Endothelial cell of umbilical vein (primary cell): ENCODE measurements around the gene SPSB3.

Source experiments
- EZH2 ChIP-seq: IDR thresholded peaks from 2 replicates; pipeline ENCODE4 v1.6.1; 2012; ENCODE audit warnings: borderline replicate concordance, low read depth, mild to moderate bottlenecking, moderate library complexity, low read length, inconsistent platforms; ENCODE audit not compliant: severe bottlenecking
- POLR2A ChIP-seq: IDR thresholded peaks from 2 replicates; pipeline ENCODE4 v1.6.1; 2012; ENCODE audit warnings: low read depth, mild to moderate bottlenecking, control low read depth, low read length
- TF ChIP-seq, protein P1 (sequence below), 2 donors: IDR thresholded peaks; 1 replicate in 1 of 2; 2 replicates in 1 of 2; pipeline ENCODE4 v1.5.1; 2011; ENCODE audit warnings: low read length in 2 of 2, mild to moderate bottlenecking in 2 of 2, moderate library complexity in 2 of 2, control low read depth in 1 of 2, inconsistent platforms in 1 of 2, low read depth in 1 of 2; ENCODE audit not compliant: insufficient read depth in 1 of 2; ENCODE audit errors: extremely low read depth in 1 of 2

DNA sequence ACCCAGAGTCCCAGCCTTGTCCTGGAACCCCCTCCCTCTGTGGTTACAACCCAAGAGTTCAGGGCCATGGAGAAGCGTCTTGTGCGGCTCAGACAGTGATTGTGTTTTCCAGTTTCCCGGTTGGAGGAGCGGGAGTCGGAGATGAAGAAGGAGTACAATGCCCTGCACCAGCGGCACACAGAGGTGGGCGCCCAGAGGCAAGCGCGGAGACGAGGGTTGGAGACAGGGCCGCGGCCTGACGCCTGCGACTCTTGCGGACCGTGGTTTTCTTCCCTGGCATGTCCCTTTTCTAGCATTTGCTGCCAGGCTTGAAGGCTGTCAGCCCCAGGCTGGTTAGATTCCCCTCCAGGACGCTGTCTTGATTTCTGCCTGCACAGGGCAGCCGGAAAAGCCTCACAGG lies 53.3 kb downstream of the SPSB3 start:
- TF ChIP-seq POLR2A (no peak), EZH2 (no peak)
- TF ChIP-seq, protein P1, sequence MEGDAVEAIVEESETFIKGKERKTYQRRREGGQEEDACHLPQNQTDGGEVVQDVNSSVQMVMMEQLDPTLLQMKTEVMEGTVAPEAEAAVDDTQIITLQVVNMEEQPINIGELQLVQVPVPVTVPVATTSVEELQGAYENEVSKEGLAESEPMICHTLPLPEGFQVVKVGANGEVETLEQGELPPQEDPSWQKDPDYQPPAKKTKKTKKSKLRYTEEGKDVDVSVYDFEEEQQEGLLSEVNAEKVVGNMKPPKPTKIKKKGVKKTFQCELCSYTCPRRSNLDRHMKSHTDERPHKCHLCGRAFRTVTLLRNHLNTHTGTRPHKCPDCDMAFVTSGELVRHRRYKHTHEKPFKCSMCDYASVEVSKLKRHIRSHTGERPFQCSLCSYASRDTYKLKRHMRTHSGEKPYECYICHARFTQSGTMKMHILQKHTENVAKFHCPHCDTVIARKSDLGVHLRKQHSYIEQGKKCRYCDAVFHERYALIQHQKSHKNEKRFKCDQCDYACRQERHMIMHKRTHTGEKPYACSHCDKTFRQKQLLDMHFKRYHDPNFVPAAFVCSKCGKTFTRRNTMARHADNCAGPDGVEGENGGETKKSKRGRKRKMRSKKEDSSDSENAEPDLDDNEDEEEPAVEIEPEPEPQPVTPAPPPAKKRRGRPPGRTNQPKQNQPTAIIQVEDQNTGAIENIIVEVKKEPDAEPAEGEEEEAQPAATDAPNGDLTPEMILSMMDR (IDR thresholded peaks at IDR 0.05; ENCODE audit: extremely low read depth in 1 of 2, insufficient read depth in 1 of 2, low read depth in 1 of 2, low read length in 2 of 2): no peak
